DND-41 (cell line): Measurements from ENCODE around the gene DAPK3.

Source experiments
- EZH2 ChIP-seq: IDR thresholded peaks from 3 replicates; pipeline ENCODE4 v1.6.1; 2012; ENCODE audit warnings: borderline replicate concordance, low read depth, mild to moderate bottlenecking, moderate library complexity, low read length, inconsistent platforms; ENCODE audit not compliant: severe bottlenecking
- TF ChIP-seq, protein P1 (sequence below): IDR thresholded peaks from 2 replicates; pipeline ENCODE4 v1.5.1; 2012; ENCODE audit warnings: borderline replicate concordance, low read length, moderate library complexity, mild to moderate bottlenecking; ENCODE audit not compliant: poor library complexity, severe bottlenecking; ENCODE audit errors: extremely low read depth

DNA sequence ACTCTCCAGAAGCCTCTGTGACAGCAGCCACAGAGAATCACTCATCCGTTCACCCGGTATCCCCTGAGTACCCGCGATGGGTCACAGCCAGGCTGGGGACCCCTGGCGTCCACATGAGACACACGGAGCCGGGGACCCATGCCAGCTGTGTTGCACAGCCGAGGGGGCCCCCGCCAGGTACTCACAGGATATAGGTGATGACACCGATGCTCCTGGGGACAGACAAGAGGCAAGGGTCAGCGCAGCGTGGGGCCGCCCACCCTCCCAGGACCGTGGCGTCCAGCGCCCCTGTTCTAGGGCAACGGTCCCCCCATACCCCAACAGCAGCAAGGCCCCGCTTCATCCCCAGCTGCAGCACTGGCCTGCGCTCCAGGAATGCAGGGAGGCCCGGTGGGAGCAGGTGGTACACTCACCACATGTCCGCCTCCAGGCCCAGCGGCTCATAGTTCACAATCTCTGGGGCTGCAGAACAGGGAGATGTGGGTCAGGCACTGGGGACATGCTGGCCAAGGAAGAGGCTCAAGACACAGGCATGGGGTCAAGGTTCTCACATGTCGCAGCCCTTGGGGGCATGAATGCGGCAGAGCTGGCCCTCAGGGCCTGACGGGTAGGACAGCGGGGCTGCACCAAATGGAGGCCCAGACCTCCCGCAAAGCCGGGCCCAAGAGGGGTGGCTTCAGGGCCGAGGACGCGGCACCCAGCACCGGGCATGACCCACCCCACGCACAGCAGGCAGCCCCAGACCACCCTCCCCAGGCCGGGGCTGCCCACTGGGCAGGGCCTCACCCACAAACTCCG lies 7.2 kb downstream of the DAPK3 start:
- TF ChIP-seq, protein P1, sequence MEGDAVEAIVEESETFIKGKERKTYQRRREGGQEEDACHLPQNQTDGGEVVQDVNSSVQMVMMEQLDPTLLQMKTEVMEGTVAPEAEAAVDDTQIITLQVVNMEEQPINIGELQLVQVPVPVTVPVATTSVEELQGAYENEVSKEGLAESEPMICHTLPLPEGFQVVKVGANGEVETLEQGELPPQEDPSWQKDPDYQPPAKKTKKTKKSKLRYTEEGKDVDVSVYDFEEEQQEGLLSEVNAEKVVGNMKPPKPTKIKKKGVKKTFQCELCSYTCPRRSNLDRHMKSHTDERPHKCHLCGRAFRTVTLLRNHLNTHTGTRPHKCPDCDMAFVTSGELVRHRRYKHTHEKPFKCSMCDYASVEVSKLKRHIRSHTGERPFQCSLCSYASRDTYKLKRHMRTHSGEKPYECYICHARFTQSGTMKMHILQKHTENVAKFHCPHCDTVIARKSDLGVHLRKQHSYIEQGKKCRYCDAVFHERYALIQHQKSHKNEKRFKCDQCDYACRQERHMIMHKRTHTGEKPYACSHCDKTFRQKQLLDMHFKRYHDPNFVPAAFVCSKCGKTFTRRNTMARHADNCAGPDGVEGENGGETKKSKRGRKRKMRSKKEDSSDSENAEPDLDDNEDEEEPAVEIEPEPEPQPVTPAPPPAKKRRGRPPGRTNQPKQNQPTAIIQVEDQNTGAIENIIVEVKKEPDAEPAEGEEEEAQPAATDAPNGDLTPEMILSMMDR, result no peak
- TF ChIP-seq EZH2, result no peak
